Stimulated activated CD8-positive, alpha-beta memory T cell treated with anti-CD3 and anti-CD28 coated beads, Interleukin-4, amount 100 ng/mL, for 1 hour (primary cell): ENCODE data around the gene SUCO.
A peak's percentile ranks its signal among the peaks of the same experiment; 100 is the strongest.
"Not testable (repeated sequence)": the region's sequence is repeated elsewhere in the genome, so short reads cannot be mapped to it uniquely, and the experiment has no call there.

Source experiments
- DNase-seq, 2 donors: peaks; one replicate each; pipeline ENCODE4 v3.0.0-alpha.2; 2020; ENCODE audit warnings: low read depth in 2 of 2, low spot score in 1 of 2

Gene SUCO

DNA sequence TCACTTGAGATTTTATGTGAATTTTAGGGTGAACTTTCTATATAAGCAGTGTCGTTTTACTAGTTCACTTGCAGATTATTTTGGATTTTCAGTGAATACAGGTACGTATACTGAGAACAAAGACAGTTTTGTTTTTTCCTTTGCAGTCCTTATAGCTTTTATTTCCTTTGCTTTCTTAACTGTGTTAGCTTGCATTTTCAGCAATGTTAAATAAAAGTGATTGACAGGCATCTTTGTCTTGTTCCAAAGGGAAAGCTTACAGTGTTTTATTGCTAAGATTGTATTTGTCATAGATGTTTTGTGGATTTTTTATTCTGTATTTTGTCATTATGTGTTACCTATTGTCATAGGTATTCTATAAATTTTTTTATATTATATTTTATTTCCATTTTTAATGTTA lies 72.7 kb downstream of the SUCO start:
- DNase-seq: no peak

DNA sequence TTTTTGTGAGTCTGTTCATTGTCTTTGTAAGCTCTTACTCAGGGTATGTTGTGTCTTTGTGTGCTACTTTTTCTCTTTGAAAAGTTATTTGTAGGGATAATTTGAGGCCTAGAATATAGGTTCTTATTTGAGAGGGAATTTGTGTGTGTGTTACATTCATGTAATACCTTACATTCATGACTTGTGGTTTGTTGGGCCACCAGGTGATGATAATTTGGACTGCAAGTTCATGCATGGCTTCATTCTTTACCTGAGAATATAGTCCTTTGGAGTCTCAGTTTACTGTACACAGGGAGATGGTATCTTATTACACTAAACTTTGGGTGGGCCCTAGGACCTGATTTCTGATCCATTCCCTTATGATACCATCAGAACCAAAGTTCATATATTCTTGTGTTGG lies 74.2 kb downstream of the SUCO start:
- DNase-seq: no peak

DNA sequence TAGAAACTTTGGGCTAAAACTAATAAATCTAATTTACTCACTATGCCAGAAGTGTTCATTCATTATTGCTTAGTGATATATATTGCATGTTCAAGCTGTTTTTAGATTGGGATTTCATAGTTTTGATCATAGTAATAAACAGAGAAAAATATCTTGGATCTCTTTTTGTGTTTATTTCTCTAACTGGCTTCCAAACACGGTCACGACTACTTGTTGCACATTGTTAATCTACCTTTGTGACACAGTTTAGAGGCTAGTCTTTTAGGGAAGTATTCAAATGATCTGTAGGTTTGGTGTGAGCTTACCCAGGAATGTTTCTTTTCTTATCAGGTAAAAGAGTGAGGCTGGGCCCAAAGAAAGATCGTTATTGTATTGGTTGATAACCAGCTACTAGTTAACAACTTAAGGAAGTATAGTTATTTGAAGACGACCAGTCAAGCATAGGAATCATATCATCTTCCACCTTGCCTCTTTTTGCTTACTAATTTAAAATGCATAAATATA lies 75.2 kb downstream of the SUCO start:
- DNase-seq: no peak

DNA sequence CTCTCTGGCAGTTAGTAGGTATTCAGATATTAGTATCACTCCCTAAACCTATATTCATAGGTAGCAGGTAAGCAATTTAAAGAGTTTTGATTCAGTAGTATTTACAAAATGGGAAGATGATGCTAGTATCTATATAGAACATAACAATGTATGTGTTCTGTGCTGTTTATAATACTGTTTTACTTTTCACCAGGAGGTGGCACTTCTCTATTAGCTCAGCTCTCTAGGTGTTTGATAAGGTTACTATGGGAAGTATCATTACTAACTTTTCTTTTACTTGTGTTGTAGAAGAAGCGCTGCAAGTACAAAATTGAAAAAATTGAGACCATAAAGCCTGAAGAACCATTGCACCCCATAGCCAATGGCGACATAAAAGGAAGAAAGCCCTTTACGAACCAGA lies 76.6 kb downstream of the SUCO start:
- no peak for DNase-seq

DNA sequence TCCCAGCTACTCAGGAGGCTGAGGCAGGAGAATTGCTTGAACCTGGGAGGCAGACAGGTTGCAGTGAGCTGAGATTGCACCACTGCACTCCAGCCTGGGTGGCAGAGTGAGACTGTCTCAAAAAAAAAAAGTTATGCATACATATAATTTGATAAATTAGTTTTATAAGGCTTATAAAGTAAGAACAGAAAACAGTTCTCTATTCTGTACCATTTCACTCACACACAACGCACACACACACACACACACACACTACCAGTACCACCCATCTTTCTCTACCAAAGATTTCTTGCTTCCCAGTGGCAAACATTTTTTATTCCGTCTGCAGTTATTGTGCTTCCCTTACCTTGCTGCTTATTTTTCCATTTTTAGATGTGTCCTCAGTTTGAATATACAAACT lies 79.5 kb downstream of the SUCO start:
- DNase-seq: no peak

DNA sequence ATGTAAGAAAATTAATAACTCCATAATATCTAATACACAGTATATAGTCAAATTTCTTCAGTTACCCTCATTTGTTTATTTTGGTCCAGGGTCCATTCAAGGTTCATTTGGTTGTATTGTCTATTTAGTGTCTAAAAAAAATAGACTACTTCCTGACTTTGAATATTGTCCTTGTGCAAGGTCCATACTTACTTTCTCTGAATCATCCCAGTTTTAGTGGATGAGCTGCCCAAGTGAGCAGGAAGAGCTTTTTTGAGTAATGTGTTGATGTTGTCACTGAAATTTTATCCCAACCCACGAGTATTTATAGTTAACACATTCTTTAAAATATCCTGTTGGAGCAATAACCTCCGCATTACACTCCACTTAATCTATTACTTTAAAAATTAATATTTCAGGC lies 80.3 kb downstream of the SUCO start:
- DNase-seq: no peak

DNA sequence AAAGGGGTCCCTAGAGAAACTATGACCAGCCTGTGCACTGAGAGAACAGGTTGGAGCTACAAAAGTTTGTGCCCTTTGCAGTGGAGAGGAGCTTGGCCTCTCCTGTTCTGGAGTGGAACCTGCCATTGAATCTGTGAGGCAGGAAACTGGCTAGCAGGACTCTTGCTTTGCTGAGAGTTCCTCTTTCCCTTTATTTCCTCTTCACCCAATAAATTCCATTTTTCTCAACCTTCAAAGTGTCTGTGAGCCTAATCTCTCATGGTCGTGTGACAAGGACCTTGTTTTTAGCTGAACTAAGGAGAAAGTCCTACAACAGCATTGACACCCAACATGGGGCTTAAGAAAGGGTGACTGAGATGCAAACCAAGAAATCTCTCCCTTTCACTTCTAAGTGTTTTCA lies 83.2 kb downstream of the SUCO start:
- DNase-seq: no peak

DNA sequence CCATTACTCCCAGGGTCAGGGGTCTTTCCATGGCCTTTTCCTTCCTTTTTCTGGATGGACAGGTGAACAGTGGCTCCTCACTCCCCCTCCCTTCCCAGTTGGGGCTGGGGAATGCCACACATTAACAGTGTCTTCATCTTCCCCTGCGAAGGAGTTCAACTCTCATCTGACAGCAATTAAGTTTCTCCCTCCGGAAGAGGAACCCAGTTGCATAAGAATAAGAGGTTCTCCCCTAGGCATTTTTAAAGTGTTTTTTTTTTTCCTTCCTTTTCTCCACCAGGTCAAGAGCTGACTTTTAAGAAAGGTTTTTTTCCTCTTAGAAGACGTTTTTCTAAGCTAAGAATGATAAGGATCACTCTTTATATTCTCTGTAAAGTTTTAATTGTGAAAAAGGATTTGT lies 83.7 kb downstream of the SUCO start:
- no peak for DNase-seq

DNA sequence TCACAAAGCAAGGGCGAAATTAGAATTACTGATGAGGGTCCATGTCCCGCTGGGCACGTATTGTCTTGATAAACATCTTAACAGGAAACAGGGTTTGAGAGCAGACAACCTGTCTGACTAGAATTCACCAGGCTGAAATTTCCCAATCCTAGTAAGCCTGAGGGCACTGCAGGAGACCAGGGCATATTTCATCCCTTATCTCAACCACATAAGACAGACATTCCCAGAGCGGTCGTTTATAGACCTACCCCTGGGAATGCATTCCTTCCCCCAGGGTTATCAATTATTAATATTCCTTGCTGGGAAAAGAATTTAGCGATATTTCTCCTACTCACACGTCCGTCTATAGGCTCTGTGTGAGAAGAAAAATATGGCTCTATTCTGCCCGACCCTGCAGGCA lies 87.7 kb downstream of the SUCO start:
- not testable (repeated sequence) for DNase-seq

DNA sequence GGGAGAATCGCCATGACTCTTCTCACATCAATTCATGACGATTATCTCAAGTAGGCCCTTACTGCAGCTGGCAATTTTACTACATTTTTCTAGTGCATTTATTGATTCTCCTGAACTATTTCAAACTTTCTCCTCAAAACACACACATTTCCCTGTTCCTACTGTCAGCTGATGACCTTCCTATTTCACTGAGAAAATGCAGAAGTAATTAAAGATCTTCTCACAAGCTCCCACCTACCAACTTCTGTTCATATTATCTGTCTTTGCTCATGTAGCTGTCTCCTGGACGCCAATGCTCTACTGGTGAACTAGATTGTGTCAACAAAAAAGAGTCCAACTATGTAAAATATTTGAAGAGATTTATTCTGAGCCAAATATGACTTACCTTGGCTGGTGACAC lies 89.6 kb downstream of the SUCO start:
- no peak for DNase-seq

DNA sequence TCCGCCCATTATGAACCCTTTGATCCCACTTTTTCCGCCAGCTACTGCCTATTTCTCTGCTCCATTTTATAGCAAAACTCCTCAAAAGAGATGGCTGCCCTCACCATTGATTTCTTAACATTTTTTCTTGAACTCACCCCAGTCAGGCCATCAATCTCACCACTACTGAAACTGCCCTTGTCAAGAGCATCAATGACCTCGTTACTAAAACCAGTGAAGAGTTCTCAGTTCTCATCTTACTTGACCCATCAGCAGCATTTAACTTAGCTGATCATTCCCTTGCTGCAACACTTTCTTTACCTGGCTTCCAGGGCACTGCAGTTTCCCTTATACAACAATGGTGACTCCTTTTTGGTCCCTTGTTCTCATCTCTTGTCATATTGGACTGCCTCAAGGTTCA lies 90.8 kb downstream of the SUCO start:
- DNase-seq: no peak

DNA sequence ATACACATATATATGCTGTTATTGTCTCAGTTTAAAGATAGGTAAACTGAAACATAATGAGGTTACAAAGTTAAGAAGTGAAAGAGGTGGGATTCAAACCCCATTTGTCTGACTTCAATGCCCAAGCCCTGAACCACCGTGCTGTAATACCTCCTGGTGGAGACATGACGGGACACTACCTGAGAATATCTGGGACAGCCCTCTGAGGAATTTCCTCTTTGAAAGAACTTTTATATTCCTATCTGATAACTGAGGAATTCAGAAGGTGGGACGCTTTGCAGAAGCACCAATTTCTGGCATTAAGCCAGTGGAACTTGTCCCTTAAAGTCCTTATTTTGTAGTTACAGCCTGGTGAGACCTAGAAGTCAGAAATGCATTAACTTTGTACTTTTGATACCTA lies 93.9 kb downstream of the SUCO start:
- DNase-seq: no peak

DNA sequence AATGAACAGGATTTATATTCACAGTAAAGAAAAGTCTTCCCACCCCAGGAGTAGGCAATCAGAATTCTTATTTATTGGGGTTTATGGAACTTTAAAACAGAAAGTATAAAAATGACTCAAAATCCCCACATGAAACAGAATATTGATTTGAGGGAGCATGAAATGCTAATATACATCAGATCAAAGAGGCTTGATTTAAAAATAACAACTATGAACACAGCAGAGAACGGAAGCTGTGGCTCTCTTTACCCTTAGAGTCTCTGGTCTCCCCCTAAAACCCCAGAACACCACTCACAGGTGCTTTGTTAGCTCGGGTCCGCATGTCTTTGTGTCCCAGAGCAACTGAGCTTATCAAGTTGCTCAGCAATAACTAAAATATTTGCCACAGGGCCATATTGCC lies 94.8 kb downstream of the SUCO start:
- DNase-seq: no peak

DNA sequence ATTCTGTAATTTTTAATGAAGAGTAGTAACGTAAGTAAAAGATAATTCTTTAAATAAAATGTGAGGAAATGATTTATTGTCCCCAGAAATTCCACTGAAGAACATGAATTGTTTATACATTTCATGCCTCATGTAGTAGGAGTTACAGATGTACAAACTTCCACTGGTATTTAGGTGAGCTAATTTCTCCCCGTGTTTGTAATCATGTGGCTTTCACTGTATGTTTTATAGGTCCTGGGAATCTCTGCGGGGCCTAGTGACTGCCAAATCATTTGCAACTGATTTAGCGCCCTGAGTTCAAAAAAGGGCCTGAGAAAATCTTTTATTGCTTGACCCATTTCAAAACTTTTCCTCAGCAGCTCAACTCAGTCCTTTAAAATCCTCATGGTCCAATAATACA lies 95.5 kb downstream of the SUCO start:
- no peak for DNase-seq

DNA sequence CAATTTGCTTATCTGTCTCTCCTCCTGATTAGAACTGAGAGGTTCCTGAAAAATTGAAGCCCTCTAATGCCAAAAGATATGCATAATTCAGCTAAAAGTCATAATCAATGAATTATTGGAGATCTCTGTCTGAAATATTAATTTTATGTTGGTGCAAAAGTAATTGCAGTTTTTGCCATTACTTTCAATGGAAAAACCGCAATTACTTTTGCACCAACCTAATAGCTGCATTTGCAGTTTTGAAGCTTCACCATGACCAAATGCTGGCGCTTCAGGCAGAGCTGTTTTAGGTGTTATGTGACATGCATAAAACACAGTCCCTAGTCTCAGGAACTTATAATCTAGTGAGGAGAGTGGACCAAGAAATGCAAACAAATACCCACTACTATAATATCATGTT lies 96.2 kb downstream of the SUCO start:
- DNase-seq: no peak

DNA sequence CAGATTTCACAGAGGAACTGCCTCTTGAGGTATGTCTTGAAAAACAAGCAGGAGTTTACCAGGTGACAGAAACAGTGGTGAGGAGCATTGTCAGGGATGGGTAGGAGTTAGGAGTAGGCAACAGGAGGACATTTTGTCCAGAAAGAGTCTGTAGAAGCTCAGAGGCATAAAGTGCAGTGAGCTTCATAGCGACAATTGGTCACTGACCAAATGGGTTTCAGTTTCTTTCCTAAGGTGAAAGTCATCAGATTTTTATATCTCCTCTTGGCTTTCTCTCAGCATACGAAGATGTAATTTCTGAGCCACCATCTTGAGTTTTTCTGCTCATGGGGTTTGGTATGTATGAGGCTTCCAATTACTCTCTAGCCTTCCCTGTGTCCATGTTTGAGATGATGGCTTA lies 96.7 kb downstream of the SUCO start:
- DNase-seq: no peak

DNA sequence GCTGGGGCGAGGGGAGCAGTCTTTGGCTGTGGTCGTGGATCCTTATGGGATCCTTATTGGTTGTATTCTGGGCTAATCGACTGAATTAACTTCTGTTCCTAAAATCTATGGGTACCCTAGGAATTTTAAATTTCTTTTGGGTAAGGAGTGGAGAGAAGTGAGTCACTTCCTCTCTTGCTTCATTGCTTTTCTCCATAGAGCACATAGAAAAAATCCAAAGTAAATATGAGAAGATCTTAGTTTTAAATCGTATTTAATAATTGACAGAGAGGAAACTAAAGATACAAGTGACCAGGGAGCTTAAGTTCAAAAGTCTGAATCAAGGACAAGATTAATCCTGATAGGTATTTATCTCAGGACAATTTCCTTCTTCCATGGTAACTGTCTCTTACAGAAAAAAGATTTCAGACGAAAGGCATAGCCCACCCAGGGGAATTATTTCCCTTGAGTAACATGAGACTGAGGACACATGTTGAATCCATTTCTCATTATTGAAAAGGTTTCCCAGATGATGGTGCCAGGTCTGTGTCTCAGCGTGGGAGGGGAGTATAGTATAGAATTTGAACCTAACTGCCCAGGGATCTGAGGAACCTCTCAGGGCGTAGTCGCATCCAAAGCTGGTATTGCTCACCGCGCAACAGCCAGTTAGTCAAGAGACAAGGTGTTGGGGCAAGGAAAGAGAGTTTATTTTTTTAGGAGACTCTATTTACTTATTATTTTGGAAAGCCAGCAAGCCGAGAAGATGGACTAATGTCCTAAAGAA lies 97.3 kb downstream of the SUCO start:
- no peak for DNase-seq

DNA sequence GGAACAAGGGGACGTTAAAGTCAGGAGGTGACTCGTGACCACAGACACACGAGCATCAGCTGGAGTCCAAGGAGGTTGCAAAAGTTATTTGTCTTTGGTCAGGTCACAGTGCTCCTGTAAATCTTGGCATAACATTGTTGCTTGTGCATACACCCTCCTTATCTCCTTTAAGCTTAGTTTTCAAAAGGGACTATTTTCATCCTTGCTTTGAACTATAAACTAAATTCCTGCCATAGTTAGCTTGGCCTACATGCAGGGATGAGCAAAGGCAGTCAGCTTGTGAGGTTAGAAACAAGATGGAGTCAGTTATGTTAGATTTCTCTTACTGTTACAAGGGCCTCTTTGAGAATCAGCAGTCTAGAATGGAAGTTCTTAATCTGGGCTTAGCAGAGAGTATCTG lies 97.9 kb downstream of the SUCO start:
- DNase-seq: no peak

DNA sequence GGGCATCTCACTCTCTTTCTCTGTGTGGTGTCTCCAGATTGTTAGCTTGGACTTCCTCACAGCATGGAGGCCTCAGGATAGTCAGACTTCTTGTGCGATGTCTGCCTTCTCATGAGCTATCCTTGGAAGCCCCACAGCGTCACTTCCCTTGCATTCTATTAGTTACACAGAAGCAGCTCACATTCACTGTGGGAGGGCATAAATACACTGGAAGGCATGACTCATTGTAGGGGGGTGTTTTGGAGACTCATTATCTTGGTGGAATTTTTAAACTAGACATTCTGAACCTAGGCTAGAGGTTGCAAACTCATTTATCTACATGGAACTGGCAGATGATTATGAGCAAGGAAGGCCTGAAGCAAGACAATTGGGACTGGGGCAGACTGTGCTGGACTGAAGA lies 104.6 kb downstream of the SUCO start:
- DNase-seq: no peak

DNA sequence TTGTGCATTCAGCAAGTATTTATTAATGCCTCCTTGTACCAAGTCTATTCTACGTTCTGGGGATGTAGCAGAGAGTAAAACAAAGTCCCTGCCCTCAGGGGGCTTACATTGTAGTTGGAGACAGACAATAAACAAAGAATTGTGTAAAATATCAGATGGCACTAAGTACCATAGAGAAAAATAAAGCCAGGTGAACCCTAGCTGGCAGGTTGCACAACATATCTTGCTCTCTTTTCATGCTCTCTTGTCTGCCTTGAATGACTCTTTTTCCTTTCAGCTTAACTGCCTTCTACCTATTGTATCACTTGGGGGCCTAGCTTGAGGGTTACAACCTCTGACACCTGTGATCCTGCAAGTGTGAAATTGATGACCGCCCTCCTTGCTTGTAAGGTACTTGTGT lies 105.3 kb downstream of the SUCO start:
- DNase-seq: no peak

DNA sequence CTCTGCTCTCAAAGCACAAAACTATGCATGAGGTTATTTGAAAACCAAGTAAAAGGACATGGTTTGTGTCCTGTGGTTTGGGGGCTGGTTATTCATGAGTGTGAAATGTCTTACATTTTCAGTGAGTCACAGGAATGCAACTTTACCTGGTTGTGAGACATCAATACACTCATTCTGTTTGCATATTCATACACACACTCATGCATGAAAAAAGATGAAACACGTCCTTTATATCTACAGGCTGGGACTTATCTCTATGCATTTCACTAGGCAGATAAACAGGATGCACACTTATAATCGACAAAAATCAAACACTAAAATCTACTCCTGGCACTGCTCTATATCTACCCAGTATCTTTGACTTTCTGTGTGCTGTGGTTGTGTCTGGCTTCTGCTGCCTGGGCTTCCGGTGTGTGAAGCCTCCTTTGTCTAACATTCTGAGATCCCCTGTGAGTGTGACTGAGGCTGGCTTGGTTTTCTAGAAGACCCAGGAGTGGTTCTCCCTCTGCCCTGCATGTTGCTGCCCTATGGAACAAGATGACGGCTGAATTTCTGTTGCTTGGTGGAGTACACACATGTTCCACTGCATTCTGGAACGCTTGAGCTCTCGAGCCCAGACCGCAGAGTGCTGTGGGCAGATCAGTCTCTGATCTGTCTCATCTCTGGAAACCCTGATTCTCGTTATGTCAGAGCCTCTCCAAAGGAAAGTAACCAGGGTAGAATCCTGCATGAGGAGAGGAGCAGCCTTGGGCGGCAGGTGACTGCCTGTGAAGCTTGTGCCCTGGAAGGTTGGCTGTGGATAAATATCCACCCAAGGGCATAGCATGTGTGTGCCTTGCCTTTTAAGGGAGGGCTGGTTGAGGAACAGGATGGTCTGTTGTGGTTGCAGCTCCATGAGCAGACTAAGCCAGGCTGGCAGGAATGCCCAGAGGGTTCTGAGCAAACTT lies 106.2 kb downstream of the SUCO start:
- peak; percentile 28 to 56 for DNase-seq

DNA sequence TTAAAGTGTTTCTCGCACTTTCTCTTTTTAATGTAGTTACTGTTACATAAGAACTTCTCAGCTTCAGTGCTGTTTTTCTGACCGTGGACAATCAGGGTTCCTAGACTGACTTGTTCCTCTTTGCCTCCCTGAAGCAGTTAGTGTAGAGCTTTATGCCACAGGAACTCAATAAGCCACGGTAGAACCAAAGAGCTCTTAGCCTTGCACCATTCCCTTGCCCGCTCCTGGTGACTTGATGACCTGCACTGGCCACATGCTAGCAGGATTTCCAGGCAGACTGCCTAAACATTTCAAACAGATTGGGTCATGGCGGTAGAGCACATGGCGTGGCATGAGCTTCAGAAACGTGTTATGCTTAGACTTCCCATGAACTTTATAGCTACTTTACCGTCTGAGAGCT lies 107.2 kb downstream of the SUCO start:
- DNase-seq: no peak
